SKM-1 (cell line): ENCODE data around the gene CDKN2B-AS1.
A peak's percentile ranks its signal among the peaks of the same experiment; 100 is the strongest.
"Not testable (repeated sequence)": the region's sequence is repeated elsewhere in the genome, so short reads cannot be mapped to it uniquely, and the experiment has no call there.

Experiments
- DNase-seq: peaks from one replicate; lab custom pipeline; 2025; ENCODE audit not compliant: unreplicated experiment; lab: John Stamatoyannopoulos, UW

Gene CDKN2B-AS1

DNA sequence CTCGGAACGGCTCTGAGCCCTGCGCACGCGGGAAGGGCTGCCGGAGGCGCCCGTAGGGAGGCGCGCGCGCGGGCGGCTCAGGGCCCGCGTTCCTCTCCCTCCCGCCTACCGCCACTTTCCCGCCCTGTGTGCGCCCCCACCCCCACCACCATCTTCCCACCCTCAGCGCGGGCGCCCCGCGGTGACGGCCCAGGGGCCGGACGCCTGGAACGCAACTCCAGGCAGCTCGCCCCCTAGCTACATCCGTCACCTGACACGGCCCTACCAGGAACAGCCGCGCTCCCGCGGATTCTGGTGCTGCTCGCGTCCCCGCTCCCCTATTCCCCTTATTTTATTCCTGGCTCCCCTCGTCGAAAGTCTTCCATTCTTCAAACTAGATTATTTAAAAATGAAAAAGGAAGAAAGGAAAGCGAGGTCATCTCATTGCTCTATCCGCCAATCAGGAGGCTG, at the start of gene CDKN2B-AS1:
Gene CDKN2B-AS1, plus strand, starts transcription at position 236 of the 450 bp plus-strand sequence.
- peak; percentile 63 for DNase-seq

DNA sequence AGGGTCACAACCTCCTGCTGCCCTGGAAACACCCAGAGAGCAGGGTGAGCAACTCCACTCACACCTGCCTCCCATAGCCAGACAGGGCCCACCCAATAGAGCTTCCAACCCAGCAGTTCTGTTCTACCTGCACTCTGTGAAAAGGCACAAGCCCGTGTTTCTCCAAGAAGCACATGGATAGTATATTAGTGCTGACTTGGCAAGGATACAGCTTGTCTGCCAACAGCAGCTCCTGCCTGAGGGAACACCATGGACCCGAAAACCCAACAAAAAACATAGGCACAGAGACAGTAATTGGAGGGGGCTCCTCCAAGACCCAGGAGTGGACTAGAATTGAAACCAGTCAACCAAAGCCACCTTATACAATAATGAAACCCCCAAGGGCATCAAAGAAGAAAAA, 49.0 kb upstream of the CDKN2B-AS1 start:
- no peak for DNase-seq

DNA sequence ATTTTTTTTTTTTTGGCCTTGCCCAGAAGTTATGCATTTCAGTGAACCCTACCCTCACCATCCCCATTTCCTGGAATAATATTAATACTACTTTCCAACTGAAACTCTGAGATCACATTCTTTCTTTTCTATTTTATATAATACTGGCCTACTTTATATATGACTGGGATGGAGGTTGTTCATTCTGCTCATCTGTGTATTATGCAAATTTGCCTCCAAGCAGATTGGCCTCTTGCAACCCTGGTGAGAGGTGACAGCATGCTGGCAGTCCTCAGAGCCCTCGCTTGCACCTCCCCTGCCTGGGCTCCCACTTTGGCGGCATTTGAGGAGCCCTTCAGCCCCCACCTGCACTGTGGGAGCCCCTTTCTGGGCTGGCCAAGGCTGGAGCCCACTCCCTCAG, 35.8 kb upstream of the CDKN2B-AS1 start:
- no peak for DNase-seq

DNA sequence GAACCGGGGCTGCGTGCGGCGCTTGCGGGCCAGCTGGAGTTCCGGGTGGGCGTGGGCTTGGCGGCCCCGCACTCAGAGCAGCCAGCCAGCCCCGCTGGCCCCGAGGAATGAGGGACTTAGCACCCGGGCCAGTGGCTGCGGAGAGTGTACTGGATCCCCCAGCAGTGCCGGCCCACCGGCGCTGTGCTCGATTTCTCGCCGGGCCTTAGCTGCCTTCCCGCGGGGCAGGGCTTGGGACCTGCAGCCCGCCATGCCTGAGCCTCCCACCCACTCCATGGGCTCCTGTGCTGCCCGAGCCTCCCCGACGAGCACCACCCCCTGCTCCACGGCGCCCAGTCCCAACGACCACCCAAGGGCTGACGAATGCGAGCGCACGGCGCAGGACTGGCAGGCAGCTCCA, 35.3 kb upstream of the CDKN2B-AS1 start:
- not testable (repeated sequence) for DNase-seq

DNA sequence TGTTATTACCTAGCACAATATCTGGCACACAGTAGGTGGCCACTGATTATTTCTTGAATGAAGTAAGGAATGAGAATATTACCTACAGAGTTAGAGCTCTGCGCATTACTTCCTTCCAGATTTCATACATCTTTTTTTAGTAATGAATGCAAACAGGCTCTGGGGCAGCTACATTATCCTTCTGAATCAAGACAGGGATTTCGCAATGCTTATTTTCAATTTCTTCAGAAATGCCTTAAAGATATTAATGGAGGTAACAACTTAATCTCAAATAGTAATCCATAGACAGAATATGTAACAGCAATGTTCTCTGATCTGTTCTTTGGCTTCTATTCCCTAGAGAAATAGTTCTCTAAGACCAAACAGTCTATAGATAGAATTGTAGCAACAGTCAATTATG, 33.0 kb upstream of the CDKN2B-AS1 start:
- DNase-seq: no peak

DNA sequence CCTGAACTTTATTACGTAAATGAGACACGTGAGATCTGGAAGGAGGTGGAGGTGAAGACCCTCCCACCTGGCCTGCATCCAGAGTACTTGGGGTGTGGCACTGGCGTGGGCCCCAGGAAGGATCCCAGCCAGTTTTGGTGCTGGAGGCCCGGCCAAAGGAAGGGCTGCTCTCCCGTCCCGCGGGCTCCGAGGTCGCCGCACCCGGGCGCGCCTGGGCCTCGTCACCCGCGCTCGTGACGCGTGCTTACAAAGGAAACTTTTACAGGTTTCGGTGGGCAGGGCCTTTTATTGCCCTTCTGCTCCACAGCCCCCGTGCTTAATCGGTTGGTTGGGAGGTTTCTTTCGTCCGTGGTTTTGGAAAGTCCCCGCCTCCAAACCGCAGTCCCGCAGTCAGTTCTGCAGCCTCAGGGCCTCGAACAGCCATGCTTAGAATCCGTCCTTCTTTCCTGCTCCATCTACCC, 29.6 kb upstream of the CDKN2B-AS1 start:
- DNase-seq: no peak

DNA sequence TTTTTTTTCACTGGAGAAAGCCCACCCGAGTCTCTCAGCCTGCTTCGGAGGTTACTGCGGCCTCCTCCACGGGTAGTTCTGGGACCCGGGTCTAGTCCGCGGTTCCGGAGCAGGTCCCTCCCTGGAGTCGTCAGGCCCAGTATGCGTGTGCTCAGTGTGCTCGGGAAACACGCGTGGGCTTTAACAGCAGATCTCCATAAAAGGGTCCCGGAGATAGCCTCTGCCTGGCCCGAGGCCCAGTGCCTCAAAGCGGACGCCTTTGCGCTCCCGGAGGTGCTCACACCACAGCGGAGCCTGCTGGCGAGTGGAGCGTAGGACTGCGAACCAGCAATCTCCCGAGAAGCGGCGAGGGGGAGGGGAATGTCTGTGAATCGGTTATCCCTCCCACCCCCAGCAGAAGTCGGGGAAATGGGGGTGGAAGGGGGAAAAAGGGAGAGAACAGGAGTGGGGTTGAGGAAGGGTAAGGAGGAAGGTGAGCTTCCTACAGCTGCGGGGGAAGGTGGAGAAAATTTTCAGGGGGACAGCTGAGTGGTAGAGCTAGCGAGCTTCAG, 29.1 kb upstream of the CDKN2B-AS1 start:
- no peak for DNase-seq

DNA sequence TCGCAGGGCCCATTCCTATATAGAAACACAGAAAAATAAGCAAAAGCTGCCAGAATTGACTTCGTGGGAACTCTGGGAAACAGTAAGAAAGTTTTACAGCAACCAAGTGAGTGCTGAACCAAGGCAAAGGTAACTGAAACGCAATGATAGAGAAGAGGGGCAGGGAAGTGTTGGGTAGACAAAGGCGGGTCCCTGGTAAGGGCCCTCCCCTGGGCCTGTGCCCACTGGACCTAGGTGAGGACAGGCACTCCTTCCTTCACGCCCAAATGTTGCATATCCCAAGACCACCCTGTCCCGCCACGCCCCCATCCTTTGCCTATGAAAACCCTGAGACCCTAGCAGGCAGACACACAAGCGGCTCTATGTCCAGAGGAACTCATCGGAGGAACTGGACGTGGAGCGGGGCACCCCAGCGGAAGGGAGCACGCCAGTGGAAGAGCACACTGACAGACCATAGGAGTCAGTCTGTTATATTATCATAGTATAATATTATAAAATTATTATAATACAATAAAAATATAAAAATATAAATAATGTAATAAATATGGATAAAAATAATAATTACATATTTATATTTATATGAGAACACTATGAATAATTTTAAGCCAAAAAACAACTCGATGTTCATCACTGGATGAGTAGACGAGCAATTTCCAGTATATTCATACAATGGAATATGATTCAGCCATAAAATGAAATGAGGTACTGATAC, 28.3 kb upstream of the CDKN2B-AS1 start:
- no peak for DNase-seq

DNA sequence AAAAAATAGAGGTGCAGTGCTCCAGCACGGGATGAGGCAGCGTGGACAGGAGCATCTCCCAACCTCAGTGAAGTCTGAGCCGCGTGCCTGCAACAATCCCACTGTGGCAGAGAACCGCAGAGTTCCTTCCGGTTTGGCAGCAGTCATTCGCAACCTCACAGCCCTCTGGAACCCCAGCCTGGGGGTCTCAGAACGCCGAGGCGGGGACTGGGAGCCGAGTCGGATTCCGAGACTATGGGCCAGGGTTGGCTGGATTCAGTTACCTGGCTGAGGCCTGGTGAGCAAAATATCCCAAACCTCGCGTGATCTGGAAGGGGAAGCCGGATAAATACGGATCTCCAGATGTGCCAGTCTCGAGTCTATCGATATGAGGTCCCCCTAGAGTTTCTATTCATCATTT, 27.4 kb upstream of the CDKN2B-AS1 start:
- DNase-seq: no peak

DNA sequence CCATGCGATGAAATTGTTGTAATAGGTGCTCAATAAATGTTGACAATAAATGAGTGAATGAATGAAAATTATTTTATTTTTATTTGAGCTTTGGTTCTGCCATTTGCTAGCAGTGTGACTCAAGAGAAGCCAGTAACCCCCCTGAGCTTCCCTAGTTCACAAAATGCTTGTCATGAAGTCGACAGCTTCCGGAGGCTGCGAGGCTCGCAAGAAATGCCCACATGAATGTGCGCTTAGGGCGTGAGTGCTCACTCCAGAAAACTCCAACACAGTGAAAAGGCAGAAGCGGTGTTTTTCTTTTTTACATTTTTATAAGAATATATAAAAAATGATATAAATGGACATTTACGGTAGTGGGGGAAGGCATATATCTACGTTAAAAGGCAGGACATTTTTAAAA, 26.9 kb upstream of the CDKN2B-AS1 start:
- no peak for DNase-seq

DNA sequence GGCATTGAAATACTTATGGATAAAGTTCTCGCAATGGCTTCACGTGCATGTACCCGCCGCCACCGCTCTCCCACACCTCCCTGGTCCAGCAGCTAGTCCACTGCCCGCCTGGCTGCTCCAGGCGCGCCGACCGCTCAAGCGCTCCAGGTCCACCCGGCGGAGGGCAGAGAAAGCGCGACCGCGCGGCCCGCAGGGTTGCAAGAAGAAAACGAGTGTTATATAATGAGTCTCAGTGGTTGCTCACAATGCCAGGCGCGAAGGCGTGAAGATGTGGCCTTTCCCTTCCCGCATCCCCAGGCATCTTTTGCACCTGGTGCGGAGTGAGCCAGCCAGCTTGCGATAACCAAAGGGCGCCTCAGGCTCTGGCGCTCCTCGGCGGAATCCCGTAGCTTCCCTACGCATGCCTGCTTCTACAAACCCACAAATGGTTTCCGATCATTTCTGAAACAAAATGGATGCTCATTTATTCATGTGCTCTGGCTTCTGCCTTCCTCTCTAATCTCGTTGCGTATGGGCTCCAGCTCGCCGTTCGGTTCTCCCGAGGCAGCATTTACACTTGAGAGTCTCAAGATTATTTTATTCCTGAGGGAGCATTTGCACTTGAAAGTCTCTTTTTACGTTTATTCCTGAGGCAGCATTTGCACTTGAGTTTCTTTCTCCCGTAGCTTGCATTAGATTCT, 26.1 kb upstream of the CDKN2B-AS1 start:
- DNase-seq: no peak

DNA sequence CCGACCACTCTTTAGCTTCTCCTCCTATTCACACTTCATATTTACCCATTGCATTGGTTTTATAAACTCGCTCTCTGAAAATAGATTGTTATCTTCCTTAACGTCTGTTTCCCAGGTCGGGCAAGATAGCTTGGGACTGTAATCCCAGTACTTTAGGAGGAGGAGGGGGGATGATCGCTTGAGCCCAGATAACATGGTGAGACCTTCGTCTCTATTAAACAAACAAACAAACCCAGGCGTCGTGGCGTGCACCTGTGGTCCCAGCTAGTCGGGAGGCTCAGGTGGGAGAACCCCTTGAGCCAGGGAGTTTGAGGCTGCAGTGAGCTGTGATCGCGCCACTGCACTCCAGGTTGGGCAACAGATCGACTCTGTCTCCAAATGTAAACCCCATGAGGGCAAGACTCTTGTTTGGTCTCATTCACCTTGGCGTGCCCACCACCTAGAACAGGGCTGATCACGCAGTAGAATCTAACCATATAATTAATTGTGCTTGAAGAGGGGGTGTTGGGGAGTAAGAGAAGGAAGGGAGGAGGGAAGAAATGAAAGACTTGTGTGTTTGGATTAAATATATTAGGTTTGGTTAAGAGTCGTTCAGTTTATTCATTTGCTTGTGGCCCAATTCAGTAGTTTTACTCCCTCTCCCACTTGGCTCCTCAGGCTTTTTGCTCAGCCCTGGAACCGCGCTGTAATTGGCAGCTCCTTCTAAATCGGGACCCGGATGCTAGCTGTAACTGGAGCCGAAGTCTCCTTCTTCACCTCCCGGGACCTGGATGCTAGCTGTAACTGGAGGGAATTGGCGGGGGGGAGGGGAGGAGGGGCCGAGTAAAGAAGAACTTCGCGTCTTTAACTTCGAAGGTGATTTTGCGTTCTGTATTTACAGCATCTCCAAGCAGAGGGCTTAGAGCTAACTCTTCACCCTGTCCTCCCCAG, 25.3 kb upstream of the CDKN2B-AS1 start:
- DNase-seq: no peak

DNA sequence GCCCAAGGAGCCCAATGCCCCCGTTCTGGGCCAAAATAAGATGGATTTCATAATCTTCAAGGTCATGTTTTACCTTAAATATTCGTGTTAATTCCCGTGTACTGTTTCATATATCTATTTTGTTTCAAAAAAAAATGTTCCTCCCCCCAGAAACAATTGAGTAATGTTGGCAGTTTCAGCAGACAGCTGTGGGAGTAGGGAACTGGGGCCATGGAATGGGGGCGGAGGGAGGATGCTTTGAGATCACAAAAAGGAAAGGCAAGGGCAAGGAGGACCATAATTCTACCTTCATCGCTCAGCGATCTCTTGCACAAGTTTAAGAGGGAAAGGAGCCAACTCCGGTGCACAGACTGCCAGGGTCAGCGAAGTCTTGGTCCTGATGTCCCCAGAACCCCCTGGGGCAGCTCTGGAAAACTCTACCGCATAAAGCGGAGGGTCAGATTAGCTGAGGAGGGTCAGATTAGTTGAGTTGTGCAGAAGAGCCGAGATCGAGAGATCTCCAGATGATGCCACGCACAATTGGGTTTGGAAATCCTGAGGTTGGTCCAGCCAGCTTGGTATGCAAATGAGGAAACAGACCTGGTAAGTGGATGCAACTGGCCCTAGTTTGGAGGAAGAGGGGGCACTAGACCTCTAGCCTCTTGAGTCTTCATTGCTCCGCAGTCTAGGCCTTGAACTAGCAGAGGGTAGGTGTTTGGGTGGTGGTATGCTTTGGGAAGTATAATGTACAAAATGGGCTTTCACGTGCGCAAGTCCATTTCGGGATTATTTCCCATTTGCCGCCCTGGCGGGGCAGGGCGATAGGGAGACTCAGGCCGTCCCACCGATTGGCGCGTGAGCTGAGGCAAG, 24.4 kb upstream of the CDKN2B-AS1 start:
- no peak for DNase-seq

DNA sequence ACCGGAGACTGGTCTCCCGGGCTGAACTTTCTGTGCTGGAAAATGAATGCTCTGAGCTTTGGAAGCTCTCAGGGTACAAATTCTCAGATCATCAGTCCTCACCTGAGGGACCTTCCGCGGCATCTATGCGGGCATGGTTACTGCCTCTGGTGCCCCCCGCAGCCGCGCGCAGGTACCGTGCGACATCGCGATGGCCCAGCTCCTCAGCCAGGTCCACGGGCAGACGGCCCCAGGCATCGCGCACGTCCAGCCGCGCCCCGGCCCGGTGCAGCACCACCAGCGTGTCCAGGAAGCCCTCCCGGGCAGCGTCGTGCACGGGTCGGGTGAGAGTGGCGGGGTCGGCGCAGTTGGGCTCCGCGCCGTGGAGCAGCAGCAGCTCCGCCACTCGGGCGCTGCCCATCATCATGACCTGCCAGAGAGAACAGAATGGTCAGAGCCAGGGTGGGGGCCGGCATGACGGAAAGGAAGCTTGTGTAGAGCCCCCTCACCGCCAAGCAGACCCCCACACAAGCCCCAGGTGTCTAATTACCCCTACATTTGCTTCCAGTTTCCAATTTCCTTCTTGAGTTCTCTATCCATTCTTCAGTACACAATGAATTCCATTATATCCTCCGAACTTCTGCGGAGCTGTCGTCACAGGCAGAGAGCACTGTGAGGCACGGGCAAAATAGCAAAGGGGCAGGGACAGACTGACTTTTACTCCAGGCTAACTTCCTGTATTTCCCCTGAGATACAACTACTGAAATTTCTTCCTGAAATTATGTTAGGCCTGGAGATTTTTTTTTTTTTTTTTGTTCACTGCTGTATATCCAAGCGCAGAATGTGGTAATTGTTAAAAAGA, 23.6 kb upstream of the CDKN2B-AS1 start:
- DNase-seq: no peak

DNA sequence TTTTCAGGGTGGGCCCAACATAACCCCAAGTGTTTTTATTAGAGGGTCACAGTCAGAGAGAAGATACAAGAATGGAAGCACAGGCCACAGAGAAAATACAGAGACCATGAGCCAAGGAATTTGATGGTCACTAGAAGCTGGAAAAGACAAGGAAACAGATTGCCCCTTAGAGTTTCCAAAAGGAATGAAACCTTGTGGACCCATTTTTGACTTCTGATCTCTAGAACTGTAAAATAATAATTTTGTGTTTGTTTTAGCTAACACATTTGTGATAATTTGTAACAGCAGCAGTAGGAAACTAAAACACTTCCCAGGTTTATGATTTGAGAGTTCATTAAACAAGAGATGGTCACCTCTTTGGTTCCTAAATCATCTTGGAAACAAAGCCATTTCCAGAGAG, 22.2 kb upstream of the CDKN2B-AS1 start:
- DNase-seq: no peak

DNA sequence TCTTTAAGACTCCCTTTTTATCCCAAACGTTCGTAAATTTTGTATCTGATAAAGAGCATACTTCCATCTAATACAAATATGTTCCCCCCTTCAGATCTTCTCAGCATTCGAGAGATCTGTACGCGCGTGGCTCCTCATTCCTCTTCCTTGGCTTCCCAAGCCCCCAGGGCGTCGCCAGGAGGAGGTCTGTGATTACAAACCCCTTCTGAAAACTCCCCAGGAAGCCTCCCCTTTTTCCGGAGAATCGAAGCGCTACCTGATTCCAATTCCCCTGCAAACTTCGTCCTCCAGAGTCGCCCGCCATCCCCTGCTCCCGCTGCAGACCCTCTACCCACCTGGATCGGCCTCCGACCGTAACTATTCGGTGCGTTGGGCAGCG, 20.3 kb upstream of the CDKN2B-AS1 start:
- DNase-seq: no peak

DNA sequence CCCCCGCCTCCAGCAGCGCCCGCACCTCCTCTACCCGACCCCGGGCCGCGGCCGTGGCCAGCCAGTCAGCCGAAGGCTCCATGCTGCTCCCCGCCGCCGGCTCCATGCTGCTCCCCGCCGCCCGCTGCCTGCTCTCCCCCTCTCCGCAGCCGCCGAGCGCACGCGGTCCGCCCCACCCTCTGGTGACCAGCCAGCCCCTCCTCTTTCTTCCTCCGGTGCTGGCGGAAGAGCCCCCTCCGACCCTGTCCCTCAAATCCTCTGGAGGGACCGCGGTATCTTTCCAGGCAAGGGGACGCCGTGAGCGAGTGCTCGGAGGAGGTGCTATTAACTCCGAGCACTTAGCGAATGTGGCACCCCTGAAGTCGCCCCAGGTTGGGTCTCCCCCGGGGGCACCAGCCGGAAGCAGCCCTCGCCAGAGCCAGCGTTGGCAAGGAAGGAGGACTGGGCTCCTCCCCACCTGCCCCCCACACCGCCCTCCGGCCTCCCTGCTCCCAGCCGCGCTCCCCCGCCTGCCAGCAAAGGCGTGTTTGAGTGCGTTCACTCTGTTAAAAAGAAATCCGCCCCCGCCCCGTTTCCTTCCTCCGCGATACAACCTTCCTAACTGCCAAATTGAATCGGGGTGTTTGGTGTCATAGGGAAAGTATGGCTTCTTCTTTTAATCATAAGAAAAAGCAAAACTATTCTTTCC, 19.7 kb upstream of the CDKN2B-AS1 start:
- DNase-seq: no peak

DNA sequence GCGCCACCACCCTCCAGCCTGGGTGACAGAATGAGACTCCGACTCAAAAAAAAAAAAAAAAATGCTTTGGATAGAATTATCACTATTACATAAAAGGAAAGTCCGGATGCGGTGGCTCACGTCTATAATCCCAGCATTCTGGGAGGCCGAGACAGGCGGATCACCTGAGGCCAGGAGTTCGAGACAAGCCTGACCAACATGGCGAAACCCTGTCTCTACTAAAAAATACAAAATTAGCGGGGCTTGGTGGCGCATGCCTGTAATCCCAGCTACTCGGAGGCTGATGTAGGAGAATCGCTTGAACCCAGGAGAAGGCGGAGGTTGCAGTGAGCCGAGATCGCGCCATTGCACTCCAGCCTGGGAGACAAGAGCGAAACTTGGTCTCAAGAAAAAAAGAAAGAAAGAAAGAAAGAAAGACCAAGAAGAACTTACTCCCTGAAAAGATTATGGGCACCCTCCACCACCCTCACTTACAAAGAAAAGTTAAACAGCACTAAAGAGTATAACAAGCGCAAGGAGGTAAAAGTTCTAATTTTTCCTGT, 18.2 kb upstream of the CDKN2B-AS1 start:
- no peak for DNase-seq

DNA sequence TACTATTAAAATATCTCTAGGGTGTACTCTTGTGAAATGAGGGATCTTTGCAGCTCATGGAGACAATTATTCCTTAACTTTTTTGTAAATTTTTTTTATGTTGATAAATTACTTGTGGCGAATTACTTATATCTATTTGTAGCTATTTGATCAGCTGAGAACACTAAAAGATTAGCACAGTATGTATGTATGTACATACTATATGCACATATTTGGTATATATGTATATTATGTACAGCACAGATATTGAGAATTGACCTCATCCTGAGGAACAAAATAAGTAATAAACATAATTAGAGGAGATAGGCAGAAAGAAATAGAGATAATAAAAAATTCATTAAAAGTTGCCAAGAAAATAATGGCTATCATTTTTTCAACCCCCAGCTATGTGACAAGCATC, 12.2 kb upstream of the CDKN2B-AS1 start:
- DNase-seq: no peak
